Endothelial cell of umbilical vein (primary cell): ENCODE results near the gene ZNF334. TPM values are rescaled to one million over a fixed set of nuclear protein-coding genes. Genes with fewer than 3 reads are reported as not detected.

Source experiments
- BruUV-seq: library from RNA; stranded (reverse); fragments of 400-500 nt; replicated peaks from 2 replicates; lab custom pipeline; 2021; lab: Mats Ljungman, UMichigan
- CTCF ChIA-PET: fragments of 300-600, 350-600 bp; sonication (Branson Sonifier 250); formaldehyde crosslinking; loops from one replicate; lab custom pipeline; 2021; ENCODE audit warnings: antibody characterized with exemption, inconsistent platforms; lab: Charles Lee
- POLR2A ChIA-PET: fragments of 300-600, 350-600 bp; sonication (Branson Sonifier 250); formaldehyde crosslinking; loops from one replicate; lab custom pipeline; 2021; ENCODE audit warnings: antibody characterized with exemption, inconsistent platforms; lab: Charles Lee
- DNase-seq: peaks from one replicate; pipeline ENCODE4 v3.0.0-alpha.2; 2011; ENCODE audit warnings: low read depth, low spot score
- FAIRE-seq: peaks from 2 replicates; lab custom pipeline; 2011; peaks lifted over from hg19 to GRCh38; lab: Jason Lieb, UNC
- H2AFZ ChIP-seq: 2 replicates; pipeline ENCODE4 v1.6.0; 2012; ENCODE audit warnings: low read depth, low read length, control low read depth, inconsistent platforms
- H3K27ac ChIP-seq: 2 replicates; pipeline ENCODE4 v1.5.1; 2011; ENCODE audit warnings: low read depth, mild to moderate bottlenecking, control low read depth, low read length, moderate library complexity; ENCODE audit not compliant: insufficient read depth
- H3K27me3 ChIP-seq, 2 experiments: 2 replicates each; pipeline versions ENCODE4 v1.6.0 to v1.6.1; 2011; ENCODE audit warnings: low read length in 2 of 2, mixed read lengths in 1 of 2; ENCODE audit not compliant: control insufficient read depth in 2 of 2, insufficient read depth in 2 of 2
- H3K36me3 ChIP-seq, 2 experiments: 2 replicates in 1 of 2; 3 replicates in 1 of 2; pipeline ENCODE4 v1.5.1; 2011; ENCODE audit warnings: low read length in 2 of 2, mild to moderate bottlenecking in 1 of 2, moderate library complexity in 1 of 2; ENCODE audit not compliant: control insufficient read depth in 2 of 2, insufficient read depth in 2 of 2; ENCODE audit errors: extremely low read depth in 1 of 2
- H3K4me1 ChIP-seq: 3 replicates; pipeline ENCODE4 v1.5.1; 2011; ENCODE audit warnings: mild to moderate bottlenecking, low read length; ENCODE audit not compliant: control insufficient read depth, insufficient read depth; ENCODE audit errors: extremely low read depth
- H3K4me2 ChIP-seq: 2 replicates; pipeline ENCODE4 v1.6.1; 2011; ENCODE audit warnings: low read length, control low read depth, mixed read lengths; ENCODE audit not compliant: insufficient read depth
- H3K4me3 ChIP-seq, 3 experiments: fragments of 200-600 bp in 1 of 3; sonication (generic), shearing (Covaris generic) in 1 of 3; replicated peaks in 1 of 3; 2 replicates each; pipeline ENCODE4 v1.5.1; 2011 to 2016; ENCODE audit warnings: control low read depth in 3 of 3, low read length in 3 of 3, mild to moderate bottlenecking in 2 of 3, inconsistent platforms in 1 of 3, low read depth in 1 of 3, moderate library complexity in 1 of 3; ENCODE audit not compliant: insufficient read depth in 1 of 3
- H3K79me2 ChIP-seq: 2 replicates; pipeline ENCODE4 v1.6.0; 2012; ENCODE audit warnings: low read length, inconsistent platforms; ENCODE audit not compliant: control insufficient read depth, insufficient read depth
- H3K9ac ChIP-seq: replicated peaks from 2 replicates; pipeline ENCODE3; 2011; ENCODE audit warnings: low read length, control low read depth; ENCODE audit not compliant: insufficient read depth; ENCODE audit errors: extremely low read depth
- H3K9me1 ChIP-seq: replicated peaks from 3 replicates; pipeline ENCODE4 v1.6.0; 2011; ENCODE audit warnings: mild to moderate bottlenecking, low read length; ENCODE audit not compliant: control insufficient read depth, insufficient read depth; ENCODE audit errors: extremely low read depth
- H3K9me3 ChIP-seq: replicated peaks from 2 replicates; pipeline ENCODE4 v1.5.1; 2012; ENCODE audit warnings: low read length, inconsistent platforms; ENCODE audit not compliant: control insufficient read depth, insufficient read depth
- H4K20me1 ChIP-seq: replicated peaks from 2 replicates; pipeline ENCODE3; 2011; ENCODE audit warnings: mild to moderate bottlenecking, low read length; ENCODE audit not compliant: control insufficient read depth, insufficient read depth; ENCODE audit errors: extremely low read depth
- EZH2 ChIP-seq: IDR thresholded peaks from 2 replicates; pipeline ENCODE4 v1.6.1; 2012; ENCODE audit warnings: borderline replicate concordance, low read depth, mild to moderate bottlenecking, moderate library complexity, low read length, inconsistent platforms; ENCODE audit not compliant: severe bottlenecking
- FOS ChIP-seq: IDR thresholded peaks from 2 replicates; pipeline ENCODE4 v1.6.1; 2011; ENCODE audit warnings: mild to moderate bottlenecking, low read length, moderate library complexity, borderline replicate concordance; ENCODE audit not compliant: insufficient read depth
- GATA2 ChIP-seq: IDR thresholded peaks from 2 replicates; pipeline ENCODE4 v1.7.0; 2011; ENCODE audit warnings: low read depth, mild to moderate bottlenecking, moderate library complexity, mixed read lengths, low read length; ENCODE audit not compliant: insufficient read length, insufficient read depth
- JUN ChIP-seq: IDR thresholded peaks from 2 replicates; pipeline ENCODE4 v1.6.1; 2011; ENCODE audit warnings: borderline replicate concordance, low read depth; ENCODE audit not compliant: insufficient read length, insufficient read depth
- MAX ChIP-seq: IDR thresholded peaks from 2 replicates; pipeline ENCODE4 v1.6.1; 2011; ENCODE audit not compliant: insufficient read depth, insufficient read length
- MYC ChIP-seq: IDR thresholded peaks from one replicate; pipeline ENCODE4 v1.6.1; 2011; ENCODE audit warnings: mild to moderate bottlenecking, low read depth, low read length
- POLR2A ChIP-seq: IDR thresholded peaks from 2 replicates; pipeline ENCODE4 v1.6.1; 2012; ENCODE audit warnings: low read depth, mild to moderate bottlenecking, control low read depth, low read length
- POLR2AphosphoS5 ChIP-seq: IDR thresholded peaks from 2 replicates; pipeline ENCODE4 v1.6.1; 2012; ENCODE audit warnings: low read depth, mild to moderate bottlenecking, control low read depth, low read length, moderate library complexity; ENCODE audit not compliant: insufficient read depth
- dilution Hi-C: fragments of 300-500 bp; cut with MboI; formaldehyde crosslinking; loops from one replicate; pipeline ENCODE4 v1.15.0; 2019; ENCODE audit warnings: low sequenced_read_pairs; ENCODE audit not compliant: extremely low pct_ligation_motif_present
- intact Hi-C: fragments of 100-400 bp; cut with micrococcal nuclease; formaldehyde crosslinking; loops from one replicate; pipeline ENCODE4 v1.10.0; 2022
- polyA plus RNA-seq, 4 experiments: library from polyadenylated mRNA; depleted of rRNA in 3 of 4; stranded (reverse) in 3 of 4; unstranded in 1 of 4; fragments of >200 nt; gene quantifications; 2 replicates each; pipeline versions ENCODE4 v1.2.1 to v1.2.3, GENCODE V29; 2011 to 2012; ENCODE audit warnings: missing spikeins in 1 of 4
- total RNA-seq: library from RNA; stranded (reverse); gene quantifications from 2 replicates; pipeline ENCODE4 v1.2.3, GENCODE V29; 2021
- TF ChIP-seq, protein P1 (sequence below), 2 donors: IDR thresholded peaks; 1 replicate in 1 of 2; 2 replicates in 1 of 2; pipeline ENCODE4 v1.5.1; 2011; ENCODE audit warnings: low read length in 2 of 2, mild to moderate bottlenecking in 2 of 2, moderate library complexity in 2 of 2, control low read depth in 1 of 2, inconsistent platforms in 1 of 2, low read depth in 1 of 2; ENCODE audit not compliant: insufficient read depth in 1 of 2; ENCODE audit errors: extremely low read depth in 1 of 2

ZNF334 gene
- total and polyA plus RNA-seq, 2 donors (not counting 3 experiments of a cell fraction or from before 2014, with no cell fraction given) = 0.08 to 1.6 TPM

DNA sequence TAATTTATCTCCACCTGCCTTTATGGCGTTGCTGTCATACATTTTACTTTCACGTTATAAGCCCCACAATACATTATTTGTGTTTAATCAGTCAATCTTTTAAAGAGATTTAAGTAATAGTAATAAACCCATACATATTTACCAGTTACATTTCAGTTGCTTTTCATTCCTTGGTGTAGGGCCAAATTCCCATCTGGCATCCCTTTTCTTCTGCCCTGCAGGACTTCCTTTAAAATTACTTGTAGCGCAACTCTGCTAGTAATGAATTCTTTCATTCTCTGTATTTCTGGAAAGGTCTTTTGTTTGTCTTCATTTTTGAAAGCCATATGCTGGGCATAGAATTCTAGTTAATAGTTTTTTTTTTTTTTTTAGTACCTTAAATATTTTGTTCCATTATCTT is 24.9 kb downstream of the ZNF334 start:
- ChIA-PET CTCF (no interaction called here), POLR2A (no interaction called here)
- Histone ChIP-seq H3K27me3 (peaks cover 0 to 9% of the 10 kb centered on the region in 2 experiments), H3K9me3 (no peaks in the 10 kb centered on the region), H4K20me1 (no peaks in the 10 kb centered on the region), H3K4me3 (no peak overlapping the region), H3K4me2 (no peak overlapping the region), H3K9me1 (no peaks in the 10 kb centered on the region), H3K36me3 (no peaks in the 10 kb centered on the region), H3K79me2 (no peaks in the 10 kb centered on the region), H2AFZ (no peak overlapping the region), H3K4me1 (no peaks in the 10 kb centered on the region), H3K9ac (no peak overlapping the region), H3K27ac (no peak overlapping the region)
- dilution Hi-C loops (no loop called here), intact Hi-C loops (no loop called here)
- no TSS peak for BruUV-seq
- TF ChIP-seq, protein P1, sequence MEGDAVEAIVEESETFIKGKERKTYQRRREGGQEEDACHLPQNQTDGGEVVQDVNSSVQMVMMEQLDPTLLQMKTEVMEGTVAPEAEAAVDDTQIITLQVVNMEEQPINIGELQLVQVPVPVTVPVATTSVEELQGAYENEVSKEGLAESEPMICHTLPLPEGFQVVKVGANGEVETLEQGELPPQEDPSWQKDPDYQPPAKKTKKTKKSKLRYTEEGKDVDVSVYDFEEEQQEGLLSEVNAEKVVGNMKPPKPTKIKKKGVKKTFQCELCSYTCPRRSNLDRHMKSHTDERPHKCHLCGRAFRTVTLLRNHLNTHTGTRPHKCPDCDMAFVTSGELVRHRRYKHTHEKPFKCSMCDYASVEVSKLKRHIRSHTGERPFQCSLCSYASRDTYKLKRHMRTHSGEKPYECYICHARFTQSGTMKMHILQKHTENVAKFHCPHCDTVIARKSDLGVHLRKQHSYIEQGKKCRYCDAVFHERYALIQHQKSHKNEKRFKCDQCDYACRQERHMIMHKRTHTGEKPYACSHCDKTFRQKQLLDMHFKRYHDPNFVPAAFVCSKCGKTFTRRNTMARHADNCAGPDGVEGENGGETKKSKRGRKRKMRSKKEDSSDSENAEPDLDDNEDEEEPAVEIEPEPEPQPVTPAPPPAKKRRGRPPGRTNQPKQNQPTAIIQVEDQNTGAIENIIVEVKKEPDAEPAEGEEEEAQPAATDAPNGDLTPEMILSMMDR (IDR thresholded peaks at IDR 0.05; ENCODE audit: extremely low read depth in 1 of 2, insufficient read depth in 1 of 2, low read depth in 1 of 2, low read length in 2 of 2) = no peak
- no peak for TF ChIP-seq FOS
- TF ChIP-seq JUN = no peak
- no peak for TF ChIP-seq POLR2AphosphoS5
- TF ChIP-seq MYC = no peak
- no peak for TF ChIP-seq POLR2A
- TF ChIP-seq EZH2 = no peak
- no peak for TF ChIP-seq MAX
- no peak for TF ChIP-seq GATA2
- no peak for FAIRE-seq
- DNase-seq = no peak
